Heart left ventricle (tissue), 16 donors: Measurements from ENCODE around the gene CISH. TPM values are rescaled to one million over a fixed set of nuclear protein-coding genes. Genes with fewer than 3 reads are reported as not detected.

Experiments
- ATAC-seq, 4 donors: fragments of 200-7000 bp; cut with Tn5 transposase; one replicate each; pipeline ENCODE4 v1.9.1; 2020 to 2022; ENCODE audit warnings: moderate library complexity in 4 of 4, mild to moderate bottlenecking in 3 of 4, moderate number of reproducible peaks in 1 of 4
- DNase-seq, 5 donors: peaks; one replicate each; pipeline ENCODE4 v3.0.0-alpha.2; 2020
- H3K27ac ChIP-seq, 12 donors: fragments of 200-600 bp; sonication (generic) in 4 of 12; one replicate each; pipeline versions ENCODE4 v1.5.0 to v1.8.0; 2016 to 2022; ENCODE audit warnings: mild to moderate bottlenecking in 2 of 12
- H3K27me3 ChIP-seq, 9 donors: fragments of 200-600 bp; sonication (generic) in 2 of 9; one replicate each; pipeline versions ENCODE4 v1.5.1 to v1.8.0; 2016 to 2022; ENCODE audit warnings: mild to moderate bottlenecking in 3 of 9
- H3K36me3 ChIP-seq, 9 donors: fragments of 200-600 bp; sonication (generic) in 2 of 9; one replicate each; pipeline versions ENCODE4 v1.5.0 to v1.8.0; 2018 to 2022; ENCODE audit warnings: mild to moderate bottlenecking in 2 of 9
- H3K4me1 ChIP-seq, 12 donors: fragments of 200-600 bp; sonication (generic) in 4 of 12; one replicate each; pipeline versions ENCODE4 v1.5.0 to v1.8.0; 2016 to 2022; ENCODE audit warnings: mild to moderate bottlenecking in 3 of 12
- H3K4me3 ChIP-seq, 12 donors: fragments of 200-600 bp; sonication (generic) in 4 of 12; one replicate each; pipeline versions ENCODE4 v1.5.0 to v1.8.0; 2017 to 2022; ENCODE audit warnings: mild to moderate bottlenecking in 9 of 12, moderate library complexity in 4 of 12
- H3K9me3 ChIP-seq, 12 donors: fragments of 200-600 bp; sonication (generic) in 4 of 12; one replicate each; pipeline versions ENCODE4 v1.5.0 to v1.8.0; 2016 to 2022; ENCODE audit warnings: mild to moderate bottlenecking in 1 of 12
- CTCF ChIP-seq, 12 donors: fragments of 200-600 bp; sonication (generic) in 4 of 12; IDR thresholded peaks; one replicate each; pipeline versions ENCODE4 v1.5.0 to v1.8.0; 2018 to 2022; ENCODE audit warnings: antibody characterized with exemption in 12 of 12, mild to moderate bottlenecking in 5 of 12
- POLR2A ChIP-seq, 2 donors: fragments of 450-650 bp; IDR thresholded peaks; one replicate each; pipeline ENCODE4 v1.6.1; 2017; ENCODE audit warnings: antibody characterized with exemption in 2 of 2, mild to moderate bottlenecking in 2 of 2, moderate library complexity in 2 of 2
- WGBS, 4 donors: extraction: QIAGEN DNeasy Blood & Tissue Kit in 2 of 4; methylation state at CpG; one replicate each; pipeline versions ENCODE4 v1.1.5 to v1.1.7; 2013 to 2018; 5-methylcytosine and 5-hydroxymethylcytosine counted together
- intact Hi-C, 10 donors: fragments of 100-400 bp; cut with DNase I; formaldehyde crosslinking; loops; one replicate each; pipeline versions ENCODE4 v1.11.1 to v1.14.2; 2022
- polyA plus RNA-seq, 2 donors: library from polyadenylated mRNA; stranded (reverse); fragments of 200-250 nt; gene quantifications; one replicate each; pipeline ENCODE4 v1.2.3, GENCODE V29; 2013
- total RNA-seq, 9 donors: library from RNA; depleted of rRNA in 2 of 9; stranded (reverse); fragments of >200 nt in 2 of 9; fragmentation: NEBNext Ultra II Directional in 3 of 9; extraction: Animal tissue kit (Norgen Biotek cat#: 25700) in 3 of 9; gene quantifications; one replicate each; pipeline versions ENCODE4 v1.1.0 to v1.2.4, GENCODE V29; 2016 to 2023
- donor health status: ischemic (EF 13 %, LVEDD 7.1; RV severe dilation, severe dysfunction).
- donor health status: healthy with polysubstance abuse.
- donor health status: DM: no; HTN: yes; CAD: no.
- donor health status: DM: no; HTN: no; CAD: no.
- donor health status: ischemic (EF 25% LVEDD 6.9; RV normal size, moderate dysfunction).
- donor health status: ischemic (EF 25% LVEDD 5.7; RV mildly dilated, moderate dysfunction).
- donor health status: healthy.
- donor health status: DM: yes; HTN: yes; CAD: no.
- donor health status: ischemic (EF 35%, LVEDD 5.7; RV mildly dilated, moderate dysfunction).
- donor health status: nonischemic (EF 11% LVEDD 7.7; RV severe dilation, severe dysfunction).
- donor health status: DM: yes; HTN: yes; CAD: no.
- donor health status: PGD.
- donor health status: ischemic (EF 29% LVEDD 5.4; RV normal size, mild dysfunction).
- donor health status: nonischemic (EF 23%, LVEDD 6.1; RV moderate dilation, normal function).

The CISH gene
- total and polyA plus RNA-seq, 11 donors = 6.9 to 57.0 (median 20.3) TPM

DNA sequence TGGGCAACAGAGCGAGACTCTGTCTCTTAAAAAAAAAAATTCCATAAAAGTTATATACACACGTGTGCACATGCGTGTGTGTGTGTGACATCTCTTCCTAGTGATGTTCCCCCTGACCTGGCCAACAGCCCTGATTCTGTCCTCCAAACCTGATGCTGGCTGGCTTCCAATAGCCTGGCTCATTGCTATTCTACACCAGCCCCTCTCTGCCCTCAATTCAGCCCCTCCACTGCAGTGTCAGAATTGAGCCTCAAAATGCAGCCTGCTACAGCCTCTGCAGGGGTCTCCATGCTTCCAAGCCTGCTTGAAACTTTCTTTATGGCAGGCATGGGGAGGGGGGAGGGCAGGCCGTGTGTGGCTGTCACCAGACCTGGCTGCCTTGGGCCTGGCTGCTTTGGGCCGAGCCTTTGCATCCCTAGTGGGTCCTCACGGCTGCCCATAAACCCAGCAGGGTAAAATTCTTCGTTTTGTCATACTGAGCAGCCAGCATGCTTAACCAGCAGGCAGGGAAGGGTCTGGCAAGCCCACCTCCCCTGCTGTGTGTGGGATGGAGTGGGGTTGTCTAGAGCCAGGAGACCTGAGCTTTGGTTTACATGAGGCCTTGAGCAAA lies 40.5 kb upstream of the CISH start:
- DNase-seq = peak in 1 of 5 donors; percentile 61
- Histone ChIP-seq H3K9me3 (no peaks in the 10 kb centered on the region), H3K4me1 (peaks cover 0 to 55% (median 20%) of the 10 kb centered on the region in 12 donors), H3K4me3 (no peak overlapping the region), H3K27ac (peak overlapping the region in 8 of 12 donors; percentile 14 to 97 (median 71)), H3K36me3 (peaks cover 0 to 36% (median 3%) of the 10 kb centered on the region in 9 donors), H3K27me3 (no peaks in the 10 kb centered on the region)
- intact Hi-C loops = loop anchor here in 7 of 10 donors (1.0 to 10.0 kb wide), 3 partner anchors 35 to 77 kb away; partner anchors contain the start of gene MAPKAPK3 (in 4 of the 7)
- TF ChIP-seq POLR2A (IDR thresholded peaks at IDR 0.05) = no peak
- TF ChIP-seq CTCF (IDR thresholded peaks at IDR 0.05) = no peak
- WGBS, 4 donors = 34 to 51% (median 36%) methylated on average over 6 to 7 of the region's 7 CpGs
- ATAC-seq = no peak

- ATAC-seq = no peak
Measured at GRCh38 chr3:50651445-50651844, 39.9 kb upstream of the CISH start.

DNA sequence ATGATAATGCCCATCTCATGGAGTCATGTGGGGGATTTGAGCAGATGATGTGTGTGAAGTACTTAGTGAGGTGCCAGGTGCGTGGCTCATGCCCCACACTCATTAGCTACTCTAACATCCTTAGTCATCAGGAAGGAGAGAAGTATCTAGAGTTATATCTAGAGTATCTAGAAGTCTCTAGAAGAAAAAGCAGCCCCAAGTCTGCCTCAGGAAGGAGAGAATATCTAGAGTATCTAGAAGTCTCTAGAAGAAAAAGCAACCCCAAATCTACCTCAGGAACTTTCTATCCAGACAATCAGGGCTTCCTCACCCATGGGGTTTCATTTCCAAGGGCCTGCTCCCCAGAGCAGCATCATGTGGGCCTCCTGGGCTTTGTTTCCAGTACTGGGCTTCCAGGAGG lies 38.4 kb upstream of the CISH start:
- no peak for ATAC-seq
- no peak for DNase-seq
- intact Hi-C loops = loop anchor here in 5 of 10 donors (5.0 to 10.0 kb wide), 2 partner anchors 33 to 75 kb away; partner anchors contain the start of gene MAPKAPK3 (in 4 of the 5)
- peaks cover 0 to 56% (median 18%) of the 10 kb centered on the region in 9 donors for H3K36me3 ChIP-seq
- no peaks in the 10 kb centered on the region for H3K9me3 ChIP-seq
- H3K4me3 ChIP-seq = no peak overlapping the region
- no peak for TF ChIP-seq POLR2A (IDR thresholded peaks at IDR 0.05)
- H3K27me3 ChIP-seq = no peaks in the 10 kb centered on the region
- H3K4me1 ChIP-seq = peaks cover 0 to 68% (median 23%) of the 10 kb centered on the region in 12 donors
- WGBS, 4 donors = 42 to 71% (median 55%) methylated on average over 1 of the region's 1 CpG
- peak overlapping the region; percentile 62 to 97 (median 84) for H3K27ac ChIP-seq

More at GRCh38 chr3:50651445-50651844, 39.9 kb upstream of the CISH start:
- H3K4me1 ChIP-seq = peaks cover 0 to 56% (median 20%) of the 10 kb centered on the region in 12 donors
- intact Hi-C loops = loop anchor here in 5 of 10 donors (5.0 to 10.0 kb wide), 2 partner anchors 34 to 77 kb away; partner anchors contain the start of gene MAPKAPK3 (in 4 of the 5)
- TF ChIP-seq POLR2A (IDR thresholded peaks at IDR 0.05) (no peak), CTCF (IDR thresholded peaks at IDR 0.05) (no peak)
- H3K4me3 ChIP-seq = no peak overlapping the region
- DNase-seq = no peak
- H3K27me3 ChIP-seq = no peaks in the 10 kb centered on the region
- peak overlapping the region in 8 of 12 donors; percentile 14 to 97 (median 71) for H3K27ac ChIP-seq
- 55 to 60% (median 57%) methylated on average over 8 of the region's 8 CpGs for WGBS, 4 donors
- peaks cover 0 to 41% (median 8%) of the 10 kb centered on the region in 9 donors for H3K36me3 ChIP-seq
- no peaks in the 10 kb centered on the region for H3K9me3 ChIP-seq

GRCh38 chr3:50649451-50649931 lies 37.9 kb upstream of the CISH start:
- Histone ChIP-seq H3K27me3 (no peaks in the 10 kb centered on the region), H3K4me1 (peaks cover 0 to 74% (median 27%) of the 10 kb centered on the region in 12 donors), H3K36me3 (peaks cover 0 to 61% (median 18%) of the 10 kb centered on the region in 9 donors), H3K27ac (peak overlapping the region; percentile 62 to 97 (median 84)), H3K4me3 (no peak overlapping the region), H3K9me3 (no peaks in the 10 kb centered on the region)
- TF ChIP-seq CTCF (IDR thresholded peaks at IDR 0.05) (no peak), POLR2A (IDR thresholded peaks at IDR 0.05) (no peak)
- 30 to 45% (median 37%) methylated on average over 5 to 8 of the region's 8 CpGs for WGBS, 4 donors
- peak; percentile 89 to 93 (median 90) for ATAC-seq
- intact Hi-C loops = loop anchor here in 1 of 10 donors (2.0 kb wide), 1 partner anchor 31 kb away; no protein-coding TSS in a partner anchor
- peak; percentile 83 to 92 (median 87) for DNase-seq
